Measurements from ENCODE around the gene GRIN3B.

Gene GRIN3B

DNA sequence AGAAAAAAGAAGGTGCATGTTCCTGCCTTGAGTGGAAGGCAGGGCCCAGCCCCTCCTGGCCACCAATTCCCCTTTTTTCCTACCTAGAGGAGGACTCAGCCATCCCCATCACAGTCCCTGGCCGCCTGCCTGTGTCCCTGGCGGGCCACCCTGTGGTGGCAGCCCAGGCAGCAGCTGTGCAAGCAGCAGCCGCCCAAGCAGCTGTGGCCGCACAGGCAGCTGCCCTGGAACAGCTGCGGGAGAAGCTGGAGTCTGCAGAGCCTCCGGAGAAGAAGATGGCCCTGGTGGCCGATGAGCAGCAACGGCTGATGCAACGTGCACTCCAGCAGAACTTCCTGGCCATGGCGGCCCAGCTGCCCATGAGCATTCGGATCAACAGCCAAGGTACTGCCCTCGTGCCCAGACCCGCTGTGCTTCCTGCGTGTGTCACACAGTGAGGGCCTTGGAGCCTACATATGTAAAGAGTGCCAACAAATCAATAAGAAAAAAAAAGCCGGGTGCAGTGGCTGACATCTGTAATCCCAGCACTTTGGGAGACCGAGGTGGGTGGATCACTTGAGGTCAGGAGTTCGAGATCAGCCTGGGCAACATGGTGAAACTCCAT lies 33.6 kb upstream of the GRIN3B start:
- no peak overlapping the region for H3K27ac ChIP-seq
- no peak overlapping the region for H2AFZ ChIP-seq
- no peak overlapping the region for H3K4me2 ChIP-seq (ENCODE audit: low read length)
- no peak overlapping the region for H3K4me3 ChIP-seq (ENCODE audit: low read depth, low read length)
- no peaks in the 10 kb centered on the region for H3K4me1 ChIP-seq
- TF ChIP-seq, protein P1, sequence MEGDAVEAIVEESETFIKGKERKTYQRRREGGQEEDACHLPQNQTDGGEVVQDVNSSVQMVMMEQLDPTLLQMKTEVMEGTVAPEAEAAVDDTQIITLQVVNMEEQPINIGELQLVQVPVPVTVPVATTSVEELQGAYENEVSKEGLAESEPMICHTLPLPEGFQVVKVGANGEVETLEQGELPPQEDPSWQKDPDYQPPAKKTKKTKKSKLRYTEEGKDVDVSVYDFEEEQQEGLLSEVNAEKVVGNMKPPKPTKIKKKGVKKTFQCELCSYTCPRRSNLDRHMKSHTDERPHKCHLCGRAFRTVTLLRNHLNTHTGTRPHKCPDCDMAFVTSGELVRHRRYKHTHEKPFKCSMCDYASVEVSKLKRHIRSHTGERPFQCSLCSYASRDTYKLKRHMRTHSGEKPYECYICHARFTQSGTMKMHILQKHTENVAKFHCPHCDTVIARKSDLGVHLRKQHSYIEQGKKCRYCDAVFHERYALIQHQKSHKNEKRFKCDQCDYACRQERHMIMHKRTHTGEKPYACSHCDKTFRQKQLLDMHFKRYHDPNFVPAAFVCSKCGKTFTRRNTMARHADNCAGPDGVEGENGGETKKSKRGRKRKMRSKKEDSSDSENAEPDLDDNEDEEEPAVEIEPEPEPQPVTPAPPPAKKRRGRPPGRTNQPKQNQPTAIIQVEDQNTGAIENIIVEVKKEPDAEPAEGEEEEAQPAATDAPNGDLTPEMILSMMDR (IDR thresholded peaks at IDR 0.05) = no peak
- no peaks in the 10 kb centered on the region for H3K36me3 ChIP-seq (ENCODE audit: control insufficient read depth, insufficient read depth, low read length)
- H3K79me2 ChIP-seq = no peaks in the 10 kb centered on the region
- H3K27me3 ChIP-seq (ENCODE audit: control insufficient read depth, insufficient read depth, low read length) = no peaks in the 10 kb centered on the region
- no peak overlapping the region for H3K9ac ChIP-seq
- H3K9me3 ChIP-seq (ENCODE audit: control insufficient read depth, low read length) = no peaks in the 10 kb centered on the region

DNA sequence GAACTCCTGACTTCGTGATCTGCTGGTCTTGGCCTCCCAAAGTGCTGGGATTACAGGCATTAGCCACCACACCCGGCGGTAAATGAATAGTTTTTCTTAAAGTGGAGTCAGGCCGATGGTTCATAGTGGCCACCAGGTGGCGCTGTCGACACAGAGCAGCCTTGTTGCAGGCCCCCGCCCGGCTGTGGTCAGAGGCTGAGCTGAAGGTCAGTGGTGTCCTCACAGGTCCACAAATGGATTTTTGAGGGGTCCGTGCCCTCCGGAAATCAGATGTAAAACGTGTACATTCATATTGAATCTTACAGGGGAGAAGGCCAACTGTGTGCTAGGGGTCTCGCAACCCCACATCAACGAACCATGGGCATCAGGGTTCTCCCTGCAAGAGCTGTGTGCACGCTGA lies 29.5 kb upstream of the GRIN3B start:
- H3K9me3 ChIP-seq (ENCODE audit: control insufficient read depth, low read length) = no peaks in the 10 kb centered on the region
- no peaks in the 10 kb centered on the region for H3K4me1 ChIP-seq
- H3K27ac ChIP-seq = no peak overlapping the region
- no peaks in the 10 kb centered on the region for H3K79me2 ChIP-seq
- no peak overlapping the region for H3K4me3 ChIP-seq (ENCODE audit: low read depth, low read length)
- no peak overlapping the region for H3K9ac ChIP-seq
- TF ChIP-seq, protein P1 (IDR thresholded peaks at IDR 0.05) = peak; percentile 35
- H3K36me3 ChIP-seq (ENCODE audit: control insufficient read depth, insufficient read depth, low read length) = no peaks in the 10 kb centered on the region
- no peak overlapping the region for H3K4me2 ChIP-seq (ENCODE audit: low read length)
- H3K27me3 ChIP-seq (ENCODE audit: control insufficient read depth, insufficient read depth, low read length) = no peaks in the 10 kb centered on the region
- no peak overlapping the region for H2AFZ ChIP-seq

- Histone ChIP-seq H3K4me2 (ENCODE audit: low read length) (no peak overlapping the region), H3K79me2 (no peaks in the 10 kb centered on the region), H3K4me3 (ENCODE audit: low read depth, low read length) (no peak overlapping the region), H2AFZ (no peak overlapping the region), H3K9ac (no peak overlapping the region), H3K4me1 (no peaks in the 10 kb centered on the region), H3K9me3 (ENCODE audit: control insufficient read depth, low read length) (no peaks in the 10 kb centered on the region), H3K27ac (no peak overlapping the region), H3K36me3 (ENCODE audit: control insufficient read depth, insufficient read depth, low read length) (no peaks in the 10 kb centered on the region), H3K27me3 (ENCODE audit: control insufficient read depth, insufficient read depth, low read length) (no peaks in the 10 kb centered on the region)
- TF ChIP-seq, protein P1 (IDR thresholded peaks at IDR 0.05) = no peak
Measured at GRCh38 chr19:971795-972194, 28.4 kb upstream of the GRIN3B start.

GRCh38 chr19:972281-972680 lies 27.9 kb upstream of the GRIN3B start:
- H3K9ac ChIP-seq = no peak overlapping the region
- H3K36me3 ChIP-seq (ENCODE audit: control insufficient read depth, insufficient read depth, low read length) = no peaks in the 10 kb centered on the region
- no peaks in the 10 kb centered on the region for H3K9me3 ChIP-seq (ENCODE audit: control insufficient read depth, low read length)
- H3K4me1 ChIP-seq = no peaks in the 10 kb centered on the region
- no peak overlapping the region for H3K4me2 ChIP-seq (ENCODE audit: low read length)
- no peak overlapping the region for H3K27ac ChIP-seq
- no peak overlapping the region for H2AFZ ChIP-seq
- H3K27me3 ChIP-seq (ENCODE audit: control insufficient read depth, insufficient read depth, low read length) = no peaks in the 10 kb centered on the region
- TF ChIP-seq, protein P1 (IDR thresholded peaks at IDR 0.05) = no peak
- no peaks in the 10 kb centered on the region for H3K79me2 ChIP-seq
- no peak overlapping the region for H3K4me3 ChIP-seq (ENCODE audit: low read depth, low read length)

Measured in parathyroid adenoma (tissue), 2 donors.